K562 (cell line): ENCODE data around the gene LETM1. TPM values are rescaled to one million over a fixed set of nuclear protein-coding genes. Genes with fewer than 3 reads are reported as not detected.

Experiments
- BRF1 ChIP-seq: IDR thresholded peaks from 3 replicates; pipeline ENCODE4 v1.6.1; 2011; ENCODE audit warnings: borderline replicate concordance, mild to moderate bottlenecking; ENCODE audit not compliant: insufficient read length; ENCODE audit errors: extremely low read depth
- MAFF ChIP-seq: IDR thresholded peaks from 2 replicates; pipeline ENCODE4 v1.6.1; 2012; ENCODE audit warnings: low read length, improper control_type of control experiment
- MTA3 ChIP-seq: fragments of 450-650 bp; formaldehyde crosslinking; IDR thresholded peaks from 2 replicates; pipeline ENCODE4 v1.6.1; 2017; ENCODE audit warnings: mild to moderate bottlenecking, borderline replicate concordance
- NFIX ChIP-seq: fragments of 250-450 bp; sonication (Bioruptor Pico); IDR thresholded peaks from 2 replicates; pipeline ENCODE4 v1.4.0; 2020; ENCODE audit warnings: low read depth, mild to moderate bottlenecking, moderate library complexity
- RBM14 ChIP-seq: fragments of 200-400 bp; formaldehyde crosslinking; IDR thresholded peaks from 2 replicates; pipeline ENCODE4 v1.6.1; 2018; ENCODE audit warnings: low read depth, mild to moderate bottlenecking, low read length, moderate library complexity, borderline replicate concordance; ENCODE audit not compliant: insufficient read depth
- SMAD3 ChIP-seq: fragments of 450-650 bp; formaldehyde crosslinking; conservative IDR thresholded peaks from 2 replicates; pipeline ENCODE4 v1.4.0; 2020; ENCODE audit warnings: mild to moderate bottlenecking
- polyA plus RNA-seq, 8 experiments: library from polyadenylated mRNA; depleted of rRNA in 4 of 8; stranded (reverse) in 5 of 8; unstranded in 3 of 8; fragments of >200 nt; fragmentation: Nextera tagmentation in 2 of 8; fragmentation: Illumina TruSeq in 1 of 8; extraction: Ambion mirVana in 2 of 8; extraction: Trizol in 1 of 8; gene quantifications; 2 replicates each; pipeline versions ENCODE4 v1.2.1 to v1.2.3, GENCODE V29; 2011 to 2014; ENCODE audit warnings: inconsistent platforms in 1 of 8, missing spikeins in 1 of 8
- total RNA-seq, 7 experiments: library from RNA; depleted of rRNA in 6 of 7; stranded (reverse); fragments of >200 nt in 6 of 7; fragmentation: Illumina TruSeq in 2 of 7; extraction: Trizol in 2 of 7; gene quantifications; 2 replicates each; pipeline versions ENCODE4 v1.2.1 to v1.2.3, GENCODE V29; 2011 to 2021; ENCODE audit warnings: low replicate concordance in 1 of 7
- TF ChIP-seq, protein P1 (sequence below): fragments of 450-650 bp; IDR thresholded peaks from 2 replicates; pipeline ENCODE4 v1.6.1; 2016; ENCODE audit warnings: mild to moderate bottlenecking, moderate library complexity
- TF ChIP-seq, protein P2 (sequence below): fragments of 250-450 bp; sonication (Bioruptor Pico); IDR thresholded peaks from 2 replicates; pipeline ENCODE4 v1.8.0; 2022; ENCODE audit warnings: moderate library complexity, mild to moderate bottlenecking, inconsistent platforms
- TF ChIP-seq, protein P3 (sequence below): IDR thresholded peaks from 2 replicates; pipeline ENCODE4 v1.6.1; 2011; ENCODE audit not compliant: insufficient read length; ENCODE audit errors: extremely low read depth
- TF ChIP-seq, protein P4 (sequence below): fragments of 250-450 bp; sonication (Bioruptor Pico); IDR thresholded peaks from 2 replicates; pipeline ENCODE4 v1.8.0; 2022; ENCODE audit warnings: moderate library complexity, mild to moderate bottlenecking, inconsistent platforms
- TF ChIP-seq, protein P5 (sequence below): fragments of 450-650 bp; IDR thresholded peaks from one replicate; pipeline ENCODE4 v1.6.1; 2018; ENCODE audit warnings: mild to moderate bottlenecking, moderate library complexity; ENCODE audit not compliant: partially characterized antibody

Gene LETM1
- total and polyA plus RNA-seq, 9 of the 15 experiments (the other 6 are each of a cell fraction or from before 2014, with no cell fraction given), result 3.9 to 109 (median 35.0) TPM

DNA sequence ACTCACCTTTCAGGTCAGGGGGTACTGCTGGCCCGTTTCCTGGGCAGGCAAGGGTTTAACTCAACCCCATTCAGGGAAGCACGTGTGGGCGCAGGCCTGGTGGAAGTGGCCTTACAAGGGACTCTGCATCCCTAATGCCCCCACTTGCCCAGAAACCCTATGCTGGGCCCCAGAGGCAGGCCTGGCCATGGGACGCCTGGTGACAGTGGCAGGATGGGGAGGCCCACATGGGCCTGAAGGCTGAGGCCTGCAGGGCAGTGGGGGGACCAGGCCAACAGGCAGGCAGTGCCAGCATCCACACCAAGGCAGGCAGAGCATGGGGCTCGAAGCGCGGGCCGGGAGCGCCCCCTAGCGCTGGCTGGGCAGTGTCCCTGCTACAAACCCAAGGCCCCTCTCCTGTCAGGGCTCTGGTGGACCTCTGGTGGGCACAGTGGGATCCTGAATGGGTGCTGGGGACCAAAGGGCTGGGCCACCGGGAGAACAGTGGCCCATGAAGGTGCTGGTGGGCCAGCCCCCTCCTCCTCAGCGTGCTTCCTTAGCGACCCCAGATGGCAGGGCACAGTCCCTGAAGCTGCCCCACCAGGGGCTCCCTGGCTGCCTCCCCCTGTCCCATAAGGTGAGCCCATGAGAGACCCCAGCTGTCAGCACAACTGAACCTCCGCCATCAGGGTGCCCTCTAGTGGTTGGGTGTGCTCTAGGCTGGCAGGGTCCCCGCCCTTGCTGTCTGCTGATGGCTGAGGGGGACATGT lies 46.0 kb downstream of the LETM1 start (continued):
- TF ChIP-seq, protein P1, sequence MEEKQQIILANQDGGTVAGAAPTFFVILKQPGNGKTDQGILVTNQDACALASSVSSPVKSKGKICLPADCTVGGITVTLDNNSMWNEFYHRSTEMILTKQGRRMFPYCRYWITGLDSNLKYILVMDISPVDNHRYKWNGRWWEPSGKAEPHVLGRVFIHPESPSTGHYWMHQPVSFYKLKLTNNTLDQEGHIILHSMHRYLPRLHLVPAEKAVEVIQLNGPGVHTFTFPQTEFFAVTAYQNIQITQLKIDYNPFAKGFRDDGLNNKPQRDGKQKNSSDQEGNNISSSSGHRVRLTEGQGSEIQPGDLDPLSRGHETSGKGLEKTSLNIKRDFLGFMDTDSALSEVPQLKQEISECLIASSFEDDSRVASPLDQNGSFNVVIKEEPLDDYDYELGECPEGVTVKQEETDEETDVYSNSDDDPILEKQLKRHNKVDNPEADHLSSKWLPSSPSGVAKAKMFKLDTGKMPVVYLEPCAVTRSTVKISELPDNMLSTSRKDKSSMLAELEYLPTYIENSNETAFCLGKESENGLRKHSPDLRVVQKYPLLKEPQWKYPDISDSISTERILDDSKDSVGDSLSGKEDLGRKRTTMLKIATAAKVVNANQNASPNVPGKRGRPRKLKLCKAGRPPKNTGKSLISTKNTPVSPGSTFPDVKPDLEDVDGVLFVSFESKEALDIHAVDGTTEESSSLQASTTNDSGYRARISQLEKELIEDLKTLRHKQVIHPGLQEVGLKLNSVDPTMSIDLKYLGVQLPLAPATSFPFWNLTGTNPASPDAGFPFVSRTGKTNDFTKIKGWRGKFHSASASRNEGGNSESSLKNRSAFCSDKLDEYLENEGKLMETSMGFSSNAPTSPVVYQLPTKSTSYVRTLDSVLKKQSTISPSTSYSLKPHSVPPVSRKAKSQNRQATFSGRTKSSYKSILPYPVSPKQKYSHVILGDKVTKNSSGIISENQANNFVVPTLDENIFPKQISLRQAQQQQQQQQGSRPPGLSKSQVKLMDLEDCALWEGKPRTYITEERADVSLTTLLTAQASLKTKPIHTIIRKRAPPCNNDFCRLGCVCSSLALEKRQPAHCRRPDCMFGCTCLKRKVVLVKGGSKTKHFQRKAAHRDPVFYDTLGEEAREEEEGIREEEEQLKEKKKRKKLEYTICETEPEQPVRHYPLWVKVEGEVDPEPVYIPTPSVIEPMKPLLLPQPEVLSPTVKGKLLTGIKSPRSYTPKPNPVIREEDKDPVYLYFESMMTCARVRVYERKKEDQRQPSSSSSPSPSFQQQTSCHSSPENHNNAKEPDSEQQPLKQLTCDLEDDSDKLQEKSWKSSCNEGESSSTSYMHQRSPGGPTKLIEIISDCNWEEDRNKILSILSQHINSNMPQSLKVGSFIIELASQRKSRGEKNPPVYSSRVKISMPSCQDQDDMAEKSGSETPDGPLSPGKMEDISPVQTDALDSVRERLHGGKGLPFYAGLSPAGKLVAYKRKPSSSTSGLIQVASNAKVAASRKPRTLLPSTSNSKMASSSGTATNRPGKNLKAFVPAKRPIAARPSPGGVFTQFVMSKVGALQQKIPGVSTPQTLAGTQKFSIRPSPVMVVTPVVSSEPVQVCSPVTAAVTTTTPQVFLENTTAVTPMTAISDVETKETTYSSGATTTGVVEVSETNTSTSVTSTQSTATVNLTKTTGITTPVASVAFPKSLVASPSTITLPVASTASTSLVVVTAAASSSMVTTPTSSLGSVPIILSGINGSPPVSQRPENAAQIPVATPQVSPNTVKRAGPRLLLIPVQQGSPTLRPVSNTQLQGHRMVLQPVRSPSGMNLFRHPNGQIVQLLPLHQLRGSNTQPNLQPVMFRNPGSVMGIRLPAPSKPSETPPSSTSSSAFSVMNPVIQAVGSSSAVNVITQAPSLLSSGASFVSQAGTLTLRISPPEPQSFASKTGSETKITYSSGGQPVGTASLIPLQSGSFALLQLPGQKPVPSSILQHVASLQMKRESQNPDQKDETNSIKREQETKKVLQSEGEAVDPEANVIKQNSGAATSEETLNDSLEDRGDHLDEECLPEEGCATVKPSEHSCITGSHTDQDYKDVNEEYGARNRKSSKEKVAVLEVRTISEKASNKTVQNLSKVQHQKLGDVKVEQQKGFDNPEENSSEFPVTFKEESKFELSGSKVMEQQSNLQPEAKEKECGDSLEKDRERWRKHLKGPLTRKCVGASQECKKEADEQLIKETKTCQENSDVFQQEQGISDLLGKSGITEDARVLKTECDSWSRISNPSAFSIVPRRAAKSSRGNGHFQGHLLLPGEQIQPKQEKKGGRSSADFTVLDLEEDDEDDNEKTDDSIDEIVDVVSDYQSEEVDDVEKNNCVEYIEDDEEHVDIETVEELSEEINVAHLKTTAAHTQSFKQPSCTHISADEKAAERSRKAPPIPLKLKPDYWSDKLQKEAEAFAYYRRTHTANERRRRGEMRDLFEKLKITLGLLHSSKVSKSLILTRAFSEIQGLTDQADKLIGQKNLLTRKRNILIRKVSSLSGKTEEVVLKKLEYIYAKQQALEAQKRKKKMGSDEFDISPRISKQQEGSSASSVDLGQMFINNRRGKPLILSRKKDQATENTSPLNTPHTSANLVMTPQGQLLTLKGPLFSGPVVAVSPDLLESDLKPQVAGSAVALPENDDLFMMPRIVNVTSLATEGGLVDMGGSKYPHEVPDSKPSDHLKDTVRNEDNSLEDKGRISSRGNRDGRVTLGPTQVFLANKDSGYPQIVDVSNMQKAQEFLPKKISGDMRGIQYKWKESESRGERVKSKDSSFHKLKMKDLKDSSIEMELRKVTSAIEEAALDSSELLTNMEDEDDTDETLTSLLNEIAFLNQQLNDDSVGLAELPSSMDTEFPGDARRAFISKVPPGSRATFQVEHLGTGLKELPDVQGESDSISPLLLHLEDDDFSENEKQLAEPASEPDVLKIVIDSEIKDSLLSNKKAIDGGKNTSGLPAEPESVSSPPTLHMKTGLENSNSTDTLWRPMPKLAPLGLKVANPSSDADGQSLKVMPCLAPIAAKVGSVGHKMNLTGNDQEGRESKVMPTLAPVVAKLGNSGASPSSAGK, result no peak
- TF ChIP-seq SMAD3, result no peak
- no peak for TF ChIP-seq MAFF
- TF ChIP-seq, protein P2, sequence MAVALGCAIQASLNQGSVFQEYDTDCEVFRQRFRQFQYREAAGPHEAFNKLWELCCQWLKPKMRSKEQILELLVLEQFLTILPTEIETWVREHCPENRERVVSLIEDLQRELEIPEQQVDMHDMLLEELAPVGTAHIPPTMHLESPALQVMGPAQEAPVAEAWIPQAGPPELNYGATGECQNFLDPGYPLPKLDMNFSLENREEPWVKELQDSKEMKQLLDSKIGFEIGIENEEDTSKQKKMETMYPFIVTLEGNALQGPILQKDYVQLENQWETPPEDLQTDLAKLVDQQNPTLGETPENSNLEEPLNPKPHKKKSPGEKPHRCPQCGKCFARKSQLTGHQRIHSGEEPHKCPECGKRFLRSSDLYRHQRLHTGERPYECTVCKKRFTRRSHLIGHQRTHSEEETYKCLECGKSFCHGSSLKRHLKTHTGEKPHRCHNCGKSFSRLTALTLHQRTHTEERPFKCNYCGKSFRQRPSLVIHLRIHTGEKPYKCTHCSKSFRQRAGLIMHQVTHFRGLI (CRISPR knock-in tag), result no peak
- no peak for TF ChIP-seq RBM14
- no peak for TF ChIP-seq BRF1
- TF ChIP-seq, protein P3, sequence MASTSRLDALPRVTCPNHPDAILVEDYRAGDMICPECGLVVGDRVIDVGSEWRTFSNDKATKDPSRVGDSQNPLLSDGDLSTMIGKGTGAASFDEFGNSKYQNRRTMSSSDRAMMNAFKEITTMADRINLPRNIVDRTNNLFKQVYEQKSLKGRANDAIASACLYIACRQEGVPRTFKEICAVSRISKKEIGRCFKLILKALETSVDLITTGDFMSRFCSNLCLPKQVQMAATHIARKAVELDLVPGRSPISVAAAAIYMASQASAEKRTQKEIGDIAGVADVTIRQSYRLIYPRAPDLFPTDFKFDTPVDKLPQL, result no peak
- TF ChIP-seq NFIX, result no peak
- TF ChIP-seq, protein P4, sequence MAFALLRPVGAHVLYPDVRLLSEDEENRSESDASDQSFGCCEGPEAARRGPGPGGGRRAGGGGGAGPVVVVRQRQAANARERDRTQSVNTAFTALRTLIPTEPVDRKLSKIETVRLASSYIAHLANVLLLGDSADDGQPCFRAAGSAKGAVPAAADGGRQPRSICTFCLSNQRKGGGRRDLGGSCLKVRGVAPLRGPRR, result no peak
- TF ChIP-seq, protein P5, sequence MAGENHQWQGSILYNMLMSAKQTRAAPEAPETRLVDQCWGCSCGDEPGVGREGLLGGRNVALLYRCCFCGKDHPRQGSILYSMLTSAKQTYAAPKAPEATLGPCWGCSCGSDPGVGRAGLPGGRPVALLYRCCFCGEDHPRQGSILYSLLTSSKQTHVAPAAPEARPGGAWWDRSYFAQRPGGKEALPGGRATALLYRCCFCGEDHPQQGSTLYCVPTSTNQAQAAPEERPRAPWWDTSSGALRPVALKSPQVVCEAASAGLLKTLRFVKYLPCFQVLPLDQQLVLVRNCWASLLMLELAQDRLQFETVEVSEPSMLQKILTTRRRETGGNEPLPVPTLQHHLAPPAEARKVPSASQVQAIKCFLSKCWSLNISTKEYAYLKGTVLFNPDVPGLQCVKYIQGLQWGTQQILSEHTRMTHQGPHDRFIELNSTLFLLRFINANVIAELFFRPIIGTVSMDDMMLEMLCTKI, result no peak
- TF ChIP-seq MTA3, result peak; percentile 60; the same call in 1 of the 2 replicates
